Renal cortex interstitium (tissue), 11 donors: Measurements from ENCODE around the gene RAD52. TPM values are rescaled to one million over a fixed set of nuclear protein-coding genes. Genes with fewer than 3 reads are reported as not detected.

Experiments
- DNase-seq, 11 donors: peaks; one replicate each; pipeline ENCODE4 v3.0.0-alpha.2; 2013; ENCODE audit warnings: low read depth in 9 of 11, low spot score in 4 of 11; ENCODE audit errors: extremely low read depth in 1 of 11
- polyA plus RNA-seq, 3 donors: library from polyadenylated mRNA; unstranded; fragments of 120-200 nt; gene quantifications; one replicate each; pipeline ENCODE4 v1.2.1, GENCODE V29; 2013; ENCODE audit not compliant: insufficient read length in 3 of 3

Gene RAD52
- polyA plus RNA-seq, 3 donors: 25.7 to 47.0 (median 30.7) TPM

GRCh38 chr12:931591-931990 lies 17.9 kb downstream of the RAD52 start:
- DNase-seq: no peak

GRCh38 chr12:931060-931459 lies 18.4 kb downstream of the RAD52 start:
- no peak for DNase-seq

GRCh38 chr12:926641-927040 lies 22.9 kb downstream of the RAD52 start:
- DNase-seq: no peak

GRCh38 chr12:922285-922684 lies 27.2 kb downstream of the RAD52 start:
- DNase-seq: no peak

GRCh38 chr12:920676-921075 lies 28.8 kb downstream of the RAD52 start:
- no peak for DNase-seq

- no peak for DNase-seq
Observed at GRCh38 chr12:916712-917445, 32.6 kb downstream of the RAD52 start.

GRCh38 chr12:916240-916639 lies 33.3 kb downstream of the RAD52 start:
- peak in 9 of 11 donors; percentile 17 to 61 (median 42) for DNase-seq

GRCh38 chr12:915090-915489 lies 34.4 kb downstream of the RAD52 start:
- DNase-seq: no peak

GRCh38 chr12:913919-914698 lies 35.4 kb downstream of the RAD52 start:
- no peak for DNase-seq

- DNase-seq: no peak
Observed at GRCh38 chr12:912466-913235, 36.8 kb downstream of the RAD52 start.

GRCh38 chr12:911191-911826 lies 38.2 kb downstream of the RAD52 start:
- DNase-seq: no peak

GRCh38 chr12:910416-910815 lies 39.1 kb downstream of the RAD52 start:
- no peak for DNase-seq

- no peak for DNase-seq
Observed at GRCh38 chr12:909861-910260, 39.6 kb downstream of the RAD52 start.

GRCh38 chr12:907413-908185 lies 41.9 kb downstream of the RAD52 start:
- DNase-seq: no peak

- no peak for DNase-seq
Observed at GRCh38 chr12:906062-906585, 43.4 kb downstream of the RAD52 start.

- no peak for DNase-seq
Observed at GRCh38 chr12:905261-906031, 44.0 kb downstream of the RAD52 start.

GRCh38 chr12:904010-904414 lies 45.5 kb downstream of the RAD52 start:
- no peak for DNase-seq

GRCh38 chr12:903055-903454 lies 46.4 kb downstream of the RAD52 start:
- no peak for DNase-seq
